Stomach (tissue), 9 donors: ENCODE results near the gene NDST1. TPM values are rescaled to one million over a fixed set of nuclear protein-coding genes. Genes with fewer than 3 reads are reported as not detected.

Experiments
- DNase-seq, 2 donors: peaks; one replicate each; pipeline versions ENCODE4 v3.0.0 to v3.0.0-alpha.2; 2013 to 2019
- H3K27ac ChIP-seq, 5 donors: fragments of 200-600 bp in 4 of 5; sonication (generic) in 4 of 5; one replicate each; pipeline ENCODE4 v1.5.1; 2013 to 2019; ENCODE audit warnings: mild to moderate bottlenecking in 1 of 5, moderate library complexity in 1 of 5
- H3K27me3 ChIP-seq, 3 donors: fragments of 200-600 bp; sonication (generic); one replicate each; pipeline ENCODE4 v1.5.1; 2017 to 2019; ENCODE audit warnings: mixed run types in 1 of 3
- H3K36me3 ChIP-seq, 4 donors: fragments of 200-600 bp; sonication (generic); 1 replicate in 3 of 4; 2 replicates in 1 of 4; pipeline ENCODE4 v1.5.1; 2016 to 2019
- H3K4me1 ChIP-seq, 4 donors: fragments of 200-600 bp; sonication (generic); one replicate each; pipeline ENCODE4 v1.5.1; 2016 to 2019
- H3K4me3 ChIP-seq, 4 donors: fragments of 200-600 bp; sonication (generic) in 3 of 4; one replicate each; pipeline ENCODE4 v1.5.1; 2016 to 2019; ENCODE audit warnings: mild to moderate bottlenecking in 1 of 4
- H3K9me3 ChIP-seq, 4 donors: fragments of 200-600 bp; sonication (generic); one replicate each; pipeline ENCODE4 v1.5.1; 2016 to 2019
- CTCF ChIP-seq, 7 experiments: fragments of 450-650 bp in 4 of 7; fragments of 200-600 bp in 3 of 7; sonication (generic) in 3 of 7; IDR thresholded peaks; one replicate each; pipeline ENCODE4 v1.5.1; 2016 to 2019; ENCODE audit warnings: antibody characterized with exemption in 7 of 7, control low read depth in 2 of 7, mild to moderate bottlenecking in 1 of 7
- EP300 ChIP-seq: sonication (generic); formaldehyde crosslinking; IDR thresholded peaks from one replicate; pipeline ENCODE4 v1.6.1; 2017; ENCODE audit warnings: antibody characterized with exemption
- POLR2A ChIP-seq, 4 donors: fragments of 450-650 bp; IDR thresholded peaks; one replicate each; pipeline ENCODE4 v1.6.1; 2016; ENCODE audit warnings: antibody characterized with exemption in 4 of 4, control low read depth in 2 of 4, mild to moderate bottlenecking in 1 of 4, moderate library complexity in 1 of 4
- POLR2AphosphoS5 ChIP-seq, 3 donors: sonication (generic); formaldehyde crosslinking; IDR thresholded peaks; one replicate each; pipeline ENCODE4 v1.6.1; 2016; ENCODE audit warnings: antibody characterized with exemption in 3 of 3
- WGBS, 5 donors: extraction: QIAGEN DNeasy Blood & Tissue Kit in 3 of 5; methylation state at CpG; one replicate each; pipeline versions ENCODE4 v1.1.5 to v1.1.7; 2013 to 2018; 5-methylcytosine and 5-hydroxymethylcytosine counted together
- intact Hi-C: fragments of 100-400 bp; cut with DNase I; formaldehyde crosslinking; loops from one replicate; pipeline ENCODE4 v1.15.1; 2023; ENCODE audit warnings: low total_unique reads
- polyA plus RNA-seq, 3 donors: library from polyadenylated mRNA; stranded (reverse); fragments of 200-250 nt; gene quantifications; one replicate each; pipeline ENCODE4 v1.2.3, GENCODE V29; 2013
- total RNA-seq, 5 donors: library from RNA; depleted of rRNA; stranded (reverse); fragments of >200 nt; gene quantifications; one replicate each; pipeline versions ENCODE4 v1.1.0 to v1.2.3, GENCODE V29; 2014 to 2016
- donor health status: healthy with polysubstance abuse.
- donor health status: Bipolar disorder and iron deficiency.
- donor health status: healthy.

NDST1 gene
- total and polyA plus RNA-seq, 8 donors: 6.4 to 32.9 (median 15.9) TPM

- TF ChIP-seq EP300: no peak
- TF ChIP-seq CTCF (IDR thresholded peaks at IDR 0.05): no peak
- 82 to 98% (median 83%) methylated on average over 4 of the region's 4 CpGs for WGBS, 5 donors
- H3K4me3 ChIP-seq: no peak overlapping the region
- H3K9me3 ChIP-seq: no peaks in the 10 kb centered on the region
- peak overlapping the region in 1 of 5 donors; percentile 43 for H3K27ac ChIP-seq
- no peaks in the 10 kb centered on the region for H3K27me3 ChIP-seq
- peaks cover 7 to 25% (median 12%) of the 10 kb centered on the region in 4 donors for H3K36me3 ChIP-seq
- DNase-seq: no peak
- intact Hi-C loops: loop anchor here (5.0 kb wide), 1 partner anchor 58 kb away; no protein-coding TSS in a partner anchor
- H3K4me1 ChIP-seq: peaks cover 63 to 97% (median 85%) of the 10 kb centered on the region in 4 donors
Measured at GRCh38 chr5:150519978-150520377, 12.0 kb downstream of the NDST1 start.

- 85 to 91% (median 89%) methylated on average over 33 to 38 of the region's 38 CpGs for WGBS, 5 donors
- DNase-seq: no peak
- intact Hi-C loops: loop anchor here (5.0 kb wide), 1 partner anchor 59 kb away; no protein-coding TSS in a partner anchor
- peaks cover 7 to 25% (median 12%) of the 10 kb centered on the region in 4 donors for H3K36me3 ChIP-seq
- no peaks in the 10 kb centered on the region for H3K27me3 ChIP-seq
- H3K4me1 ChIP-seq: peaks cover 53 to 97% (median 81%) of the 10 kb centered on the region in 4 donors
- peak overlapping the region in 2 of 5 donors; percentile 2 to 15 for H3K27ac ChIP-seq
- H3K9me3 ChIP-seq: no peaks in the 10 kb centered on the region
- no peak overlapping the region for H3K4me3 ChIP-seq
- TF ChIP-seq CTCF (IDR thresholded peaks at IDR 0.05) (no peak), POLR2A (IDR thresholded peaks at IDR 0.05) (no peak), EP300 (no peak), POLR2AphosphoS5 (IDR thresholded peaks at IDR 0.05) (no peak)
Measured at GRCh38 chr5:150520747-150521521, 13.0 kb downstream of the NDST1 start.

GRCh38 chr5:150521522-150521817 lies 13.5 kb downstream of the NDST1 start:
- H3K4me1 ChIP-seq: peaks cover 51 to 97% (median 78%) of the 10 kb centered on the region in 4 donors
- TF ChIP-seq CTCF (IDR thresholded peaks at IDR 0.05): no peak
- no peak for TF ChIP-seq POLR2A (IDR thresholded peaks at IDR 0.05)
- TF ChIP-seq POLR2AphosphoS5 (IDR thresholded peaks at IDR 0.05): no peak
- TF ChIP-seq EP300: no peak
- 94 to 98% (median 95%) methylated on average over 9 to 14 of the region's 14 CpGs for WGBS, 5 donors
- no peaks in the 10 kb centered on the region for H3K9me3 ChIP-seq
- intact Hi-C loops: loop anchor here (5.0 kb wide), 1 partner anchor 59 kb away; no protein-coding TSS in a partner anchor
- no peaks in the 10 kb centered on the region for H3K27me3 ChIP-seq
- H3K36me3 ChIP-seq: peaks cover 7 to 25% (median 12%) of the 10 kb centered on the region in 4 donors
- peak overlapping the region in 2 of 5 donors; percentile 15 to 45 for H3K27ac ChIP-seq
- DNase-seq: no peak
- no peak overlapping the region for H3K4me3 ChIP-seq

- Histone ChIP-seq H3K36me3 (peaks cover 7 to 27% (median 12%) of the 10 kb centered on the region in 4 donors), H3K27ac (peak overlapping the region in 4 of 5 donors; percentile 43 to 52 (median 48)), H3K27me3 (no peaks in the 10 kb centered on the region), H3K9me3 (no peaks in the 10 kb centered on the region), H3K4me3 (no peak overlapping the region), H3K4me1 (peaks cover 50 to 97% (median 76%) of the 10 kb centered on the region in 4 donors)
- TF ChIP-seq POLR2A (IDR thresholded peaks at IDR 0.05) (no peak), CTCF (IDR thresholded peaks at IDR 0.05) (no peak), EP300 (no peak), POLR2AphosphoS5 (IDR thresholded peaks at IDR 0.05) (no peak)
- 86 to 92% (median 87%) methylated on average over 11 of the region's 11 CpGs for WGBS, 5 donors
- intact Hi-C loops: loop anchor here (5.0 kb wide), 1 partner anchor 60 kb away; no protein-coding TSS in a partner anchor
- DNase-seq: no peak
Measured at GRCh38 chr5:150521939-150522503, 14.1 kb downstream of the NDST1 start.
